GM18861 (cell line): ENCODE measurements around the gene KCTD16.

ENCODE experiments used
- ATAC-seq: cut with Tn5 transposase; IDR thresholded peaks from one replicate; pipeline ENCODE4 v1.9.1; 2021; ENCODE audit not compliant: unreplicated experiment

Gene KCTD16

DNA sequence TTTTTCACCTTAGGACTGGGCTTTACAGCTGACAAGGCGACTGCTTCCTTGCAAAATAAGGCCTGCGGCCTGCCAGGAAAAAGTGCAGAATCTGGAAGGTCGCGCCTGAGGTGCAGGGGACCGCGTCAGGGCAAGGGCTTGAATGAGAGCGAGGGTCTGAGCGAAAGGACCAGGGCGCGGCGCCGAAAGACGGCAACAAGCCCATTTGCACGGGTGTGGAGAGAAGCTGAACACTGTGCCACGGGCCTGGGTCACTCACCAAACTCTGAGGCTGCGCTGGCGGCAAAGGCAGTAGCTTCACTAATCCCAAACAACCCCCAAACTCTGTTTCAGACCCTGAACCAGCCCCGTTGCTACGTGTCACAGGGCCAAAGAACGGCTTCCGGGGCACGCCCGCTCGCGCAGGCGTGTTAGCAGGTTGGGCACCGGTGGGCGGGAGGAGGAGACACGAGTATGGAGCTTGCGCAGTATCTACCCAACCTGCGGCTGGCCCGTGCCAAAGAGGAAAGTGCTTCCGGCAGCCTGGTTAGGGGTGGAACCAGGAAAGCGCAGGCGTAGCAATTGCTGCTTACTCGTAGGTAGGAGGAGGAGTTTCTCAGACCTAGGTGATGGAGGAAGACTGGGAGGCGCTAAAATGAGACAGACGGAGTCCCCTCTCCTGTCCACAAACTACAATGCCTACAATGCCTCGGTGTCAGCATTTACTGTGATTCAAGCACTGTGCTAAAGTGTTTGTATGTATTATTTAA lies at the start of gene KCTD16, which contains the start of gene YIPF5:
KCTD16 (plus strand) TSS at position 598 of the 749 bp plus-strand sequence.
YIPF5 (minus strand) TSS at position 384 of the 749 bp plus-strand sequence. CDS start 704 bp downstream, outside the sequence.
- ATAC-seq: peak; percentile 98

DNA sequence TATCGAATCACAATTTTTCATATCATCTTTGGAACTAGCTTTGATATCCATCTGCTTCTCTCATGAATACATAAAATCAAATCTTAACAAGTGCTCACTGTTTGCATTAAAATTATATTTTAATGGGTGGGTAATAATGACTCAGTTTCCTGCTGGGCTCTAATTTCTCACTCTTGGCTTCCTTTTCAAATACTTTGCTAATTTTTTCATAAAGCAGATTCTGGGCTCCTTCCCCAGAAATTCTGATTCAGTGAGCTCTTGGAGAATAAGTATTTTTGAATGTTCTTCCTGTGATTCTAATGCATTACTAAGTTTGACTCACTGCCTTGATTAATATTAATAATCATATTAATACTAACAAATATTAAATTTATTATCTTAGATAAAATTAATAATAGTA lies 49.1 kb upstream of the KCTD16 start:
- ATAC-seq: no peak

DNA sequence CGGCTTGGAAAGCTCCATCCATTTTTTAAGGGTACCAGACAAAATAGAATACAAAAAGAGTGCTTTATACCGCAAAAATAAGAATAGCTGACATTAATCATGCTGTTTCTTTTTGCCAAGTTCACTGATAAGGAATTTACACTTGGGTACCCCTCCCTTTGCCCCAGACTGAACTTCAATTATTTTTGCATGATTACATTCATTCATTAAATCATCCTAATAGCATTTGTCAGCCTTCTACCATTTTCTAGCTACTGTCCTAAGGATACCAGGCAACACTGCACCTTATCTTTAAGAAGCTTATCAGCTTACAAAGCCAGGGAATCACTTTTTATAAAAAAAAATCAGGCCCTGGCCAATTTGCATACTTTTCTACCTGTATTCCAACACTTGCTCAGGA lies 48.6 kb upstream of the KCTD16 start:
- ATAC-seq: no peak

DNA sequence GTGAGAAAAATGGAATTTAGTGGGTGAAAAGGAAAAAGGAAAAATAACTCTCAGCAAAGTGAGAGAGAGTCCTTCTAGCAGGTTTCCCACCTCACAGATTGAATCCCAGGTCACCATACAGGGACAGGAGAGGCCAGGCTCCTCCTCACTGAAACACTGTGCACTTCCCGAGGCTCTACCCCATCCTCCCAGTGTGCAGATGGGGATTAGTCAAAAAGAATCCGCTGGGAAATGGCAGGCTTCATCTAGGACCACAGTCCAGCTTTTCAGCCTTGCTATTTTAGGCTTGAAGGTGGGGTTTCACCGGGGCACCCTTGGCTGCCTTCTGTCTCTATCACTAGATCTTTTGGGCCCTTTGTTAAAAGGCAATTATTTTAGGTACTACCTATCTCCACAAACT lies 48.0 kb upstream of the KCTD16 start:
- no peak for ATAC-seq

DNA sequence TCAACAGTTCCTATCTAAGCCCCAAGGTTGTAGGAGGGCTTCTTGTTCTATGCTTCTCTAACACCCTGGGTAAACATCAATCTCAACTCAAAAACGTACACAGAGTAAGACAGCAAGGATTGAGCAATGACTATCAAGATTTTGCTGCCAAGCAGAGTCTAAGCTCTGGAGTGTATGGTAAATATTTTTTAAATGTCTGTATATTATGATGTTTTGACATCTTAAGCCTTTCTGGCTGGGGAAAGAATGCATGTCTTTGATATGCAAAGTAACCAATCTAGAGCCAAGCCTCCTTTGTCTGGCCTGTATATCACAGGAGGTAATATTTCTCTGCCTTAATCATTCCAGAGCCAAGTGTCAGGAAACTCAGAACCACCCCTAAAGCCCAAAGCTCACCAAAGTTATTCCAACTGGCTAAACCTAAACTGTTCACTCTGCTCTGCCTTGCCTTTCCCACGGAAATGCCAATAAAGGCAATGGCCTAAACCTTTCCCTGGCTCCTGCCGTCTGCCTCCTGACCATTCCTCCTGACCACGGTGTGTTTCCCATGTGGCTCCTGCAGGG lies 45.4 kb upstream of the KCTD16 start:
- ATAC-seq: no peak

DNA sequence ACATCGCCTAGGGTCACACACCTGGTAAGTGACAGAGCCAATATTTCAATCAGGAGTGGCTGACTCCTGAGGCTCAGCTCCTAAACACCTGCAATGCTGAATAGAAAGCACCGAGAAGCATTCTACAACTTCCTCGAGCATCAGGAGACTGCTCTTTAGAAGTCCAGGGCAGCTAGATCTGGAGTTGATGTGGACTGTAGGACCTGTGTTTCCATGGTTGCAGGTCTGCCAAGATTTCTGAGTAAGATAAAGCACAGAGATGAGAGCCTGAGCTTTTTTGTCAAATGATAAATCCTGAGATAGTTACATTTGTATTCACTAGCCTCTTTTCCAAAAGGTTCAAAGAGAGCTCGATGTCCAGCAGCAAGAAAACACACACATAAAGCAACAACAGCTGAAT lies 44.0 kb upstream of the KCTD16 start:
- no peak for ATAC-seq

DNA sequence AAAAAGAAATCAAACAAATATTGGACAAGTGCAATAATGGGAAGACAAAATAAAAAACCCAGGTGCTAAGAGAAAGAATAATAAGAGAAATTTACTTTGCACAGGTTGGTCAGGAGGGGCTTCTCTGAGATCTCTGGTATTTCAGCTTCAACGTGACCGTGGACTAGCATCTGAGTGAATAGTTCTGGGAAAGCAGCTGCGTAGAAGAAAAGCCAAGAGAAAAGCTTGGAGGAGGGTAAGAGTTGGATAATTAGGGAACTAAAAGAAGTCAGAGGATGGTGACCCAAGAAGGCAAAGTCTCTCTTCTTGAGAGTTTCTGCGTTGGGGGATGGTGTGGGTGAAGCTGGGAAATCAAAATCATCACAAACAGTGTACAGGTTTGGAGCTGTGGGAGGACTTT lies 41.8 kb upstream of the KCTD16 start:
- ATAC-seq: no peak

DNA sequence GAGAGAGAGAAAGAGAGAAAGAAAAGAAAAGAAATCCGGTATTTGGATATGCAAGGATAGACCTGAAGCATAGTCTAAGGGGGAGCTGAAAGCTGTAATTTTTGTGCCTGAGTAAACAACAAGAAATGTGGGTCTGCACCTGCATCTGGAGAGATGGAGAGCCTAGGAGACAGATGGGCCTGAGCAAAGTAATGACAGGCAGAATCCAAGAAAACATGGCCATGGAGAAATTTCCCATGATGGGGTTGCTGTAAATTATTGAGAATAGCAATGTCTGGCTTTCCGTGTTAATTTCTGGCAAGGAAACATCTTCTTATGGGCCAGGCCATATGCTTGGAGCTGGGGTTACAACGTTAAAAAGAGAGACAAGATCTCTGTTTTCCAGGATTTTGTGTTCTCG lies 40.4 kb upstream of the KCTD16 start:
- ATAC-seq: no peak

DNA sequence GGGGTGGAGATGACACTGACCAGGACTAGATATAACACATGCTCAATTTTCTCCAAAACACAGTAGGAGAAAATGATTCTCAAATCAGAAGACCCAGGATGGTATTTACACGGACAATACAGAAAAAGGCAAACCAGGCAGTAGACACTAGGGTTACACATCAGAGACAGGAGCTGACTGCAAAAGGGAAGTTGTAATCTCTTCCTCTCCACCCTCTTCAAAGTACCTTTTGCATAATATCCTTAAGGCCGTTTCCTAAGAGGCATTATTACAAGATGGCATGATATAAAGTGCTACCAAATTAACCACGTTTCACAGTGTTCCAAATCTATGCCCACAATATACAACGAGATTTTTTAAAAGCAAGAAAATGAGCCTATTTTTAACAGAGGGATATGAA lies 39.4 kb upstream of the KCTD16 start:
- no peak for ATAC-seq

DNA sequence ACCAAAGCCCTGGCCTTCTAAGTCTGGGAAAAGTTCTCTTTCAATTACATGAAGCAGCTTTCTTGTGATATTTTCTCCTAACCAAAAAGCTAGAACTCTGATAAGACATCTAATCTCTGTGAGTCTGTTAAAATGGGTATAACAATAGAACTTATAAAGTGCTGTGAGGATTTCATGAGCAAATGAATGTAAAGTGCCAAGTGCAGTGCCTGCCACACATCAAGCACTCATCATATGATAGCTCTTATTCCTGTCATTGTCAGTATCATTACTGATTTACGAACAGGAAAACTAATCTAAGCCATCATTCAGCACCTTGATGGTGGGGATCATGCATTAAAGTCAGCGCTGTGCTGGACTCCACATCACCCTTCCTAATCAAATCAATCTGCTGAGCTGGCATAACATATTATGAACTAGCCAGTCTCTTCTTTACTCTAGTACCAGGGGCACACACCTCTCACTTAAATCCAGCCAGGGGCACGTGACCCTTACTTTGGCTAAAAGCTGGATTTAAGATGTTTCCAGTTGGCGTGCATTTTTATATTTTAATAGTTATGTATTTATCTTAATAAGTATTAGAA lies 37.5 kb upstream of the KCTD16 start:
- no peak for ATAC-seq

DNA sequence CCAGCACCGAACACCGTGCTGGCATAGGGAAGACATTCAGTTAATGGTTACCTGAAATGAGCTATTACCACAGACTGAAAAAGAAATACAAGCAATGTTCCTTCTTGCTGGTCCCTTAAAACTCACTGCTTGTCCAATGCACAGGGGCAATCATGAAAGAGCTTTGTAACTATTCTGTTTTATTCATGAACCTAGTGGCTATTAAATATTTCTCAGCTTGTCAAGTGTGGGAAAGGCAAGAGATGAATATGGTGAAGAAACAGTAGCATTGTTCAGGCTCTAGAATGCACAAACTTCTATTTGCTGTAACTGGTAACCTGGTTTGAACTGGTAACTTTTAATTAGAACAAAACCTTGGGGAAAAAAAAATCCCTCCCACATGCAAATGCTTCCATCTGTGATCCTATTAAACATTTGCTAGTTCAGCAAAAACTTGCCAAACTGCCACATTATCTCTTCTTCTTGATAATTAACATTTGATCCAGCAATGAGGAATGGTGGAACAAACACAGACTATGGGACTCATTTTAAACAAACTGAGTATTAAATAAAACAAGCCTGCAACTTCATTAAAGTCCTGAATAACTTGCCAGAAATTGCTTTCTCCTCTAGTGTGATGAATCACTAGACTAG lies 36.4 kb upstream of the KCTD16 start:
- ATAC-seq: no peak

DNA sequence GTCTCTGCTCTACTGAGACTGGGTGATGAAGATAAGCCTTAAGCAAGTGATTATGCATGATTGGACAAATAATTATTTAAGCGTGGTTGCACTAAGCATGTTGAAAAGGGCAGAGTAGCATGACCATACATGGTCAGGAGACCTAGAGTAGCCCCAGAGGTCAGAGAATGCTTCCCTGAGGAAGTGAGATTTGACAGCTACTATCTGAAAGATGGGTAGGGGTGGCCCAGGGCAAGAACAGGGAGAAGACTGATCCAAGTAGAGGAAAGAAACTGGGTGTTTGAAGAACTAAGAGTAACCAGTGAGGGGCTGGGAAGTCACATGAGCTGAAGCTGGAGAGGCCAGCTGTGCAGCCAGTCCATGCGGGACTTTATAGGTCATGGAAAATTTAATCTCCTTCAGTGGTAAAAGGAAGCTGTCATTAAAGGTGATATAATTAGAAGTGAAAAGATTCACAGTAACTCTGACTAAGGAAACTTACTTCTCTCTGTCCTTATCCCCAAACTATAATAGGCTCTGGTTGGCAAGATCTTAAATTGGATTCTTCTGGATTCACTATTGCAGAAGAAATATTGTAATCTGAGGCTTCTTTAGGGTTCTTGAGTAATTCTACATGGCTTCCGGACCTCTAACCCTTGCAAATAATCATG lies 35.4 kb upstream of the KCTD16 start:
- no peak for ATAC-seq

DNA sequence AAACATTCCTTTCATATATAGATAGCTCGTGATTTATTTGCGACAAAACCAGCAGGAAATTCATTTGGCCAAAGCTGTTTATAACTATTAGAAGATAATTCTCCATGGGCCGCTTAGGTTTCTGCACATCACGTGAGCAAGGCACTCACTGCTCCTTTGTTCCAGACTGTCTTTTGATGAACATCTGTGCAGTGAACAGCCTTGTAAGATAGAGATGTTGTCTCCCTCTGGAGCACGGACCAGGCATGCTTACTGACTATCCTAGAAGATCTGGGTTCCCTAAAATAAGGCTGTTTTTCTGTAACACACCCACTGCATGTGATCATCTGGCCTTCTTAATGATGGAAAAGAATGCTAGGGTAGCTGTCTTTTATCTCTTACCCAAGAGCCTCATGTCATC lies 31.1 kb upstream of the KCTD16 start:
- no peak for ATAC-seq

DNA sequence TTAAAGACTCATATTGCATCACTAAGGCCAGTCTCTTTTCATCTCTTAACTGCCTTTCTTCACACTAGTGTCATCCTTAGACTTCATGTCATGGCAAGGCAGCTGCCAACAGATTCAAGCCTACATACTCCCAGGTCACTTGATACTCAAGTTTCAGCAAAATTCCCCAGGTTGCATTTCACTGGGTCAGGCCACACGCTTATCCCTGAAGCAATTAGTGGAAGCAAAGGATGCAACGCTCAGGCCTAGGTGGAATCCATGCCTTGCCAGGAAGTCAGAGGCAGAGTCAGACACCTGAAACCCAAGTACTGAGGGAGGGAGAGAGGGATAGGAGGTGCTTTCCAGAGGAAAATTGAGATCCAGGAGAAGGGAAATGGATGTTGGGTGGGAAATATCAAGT lies 29.1 kb upstream of the KCTD16 start:
- no peak for ATAC-seq

DNA sequence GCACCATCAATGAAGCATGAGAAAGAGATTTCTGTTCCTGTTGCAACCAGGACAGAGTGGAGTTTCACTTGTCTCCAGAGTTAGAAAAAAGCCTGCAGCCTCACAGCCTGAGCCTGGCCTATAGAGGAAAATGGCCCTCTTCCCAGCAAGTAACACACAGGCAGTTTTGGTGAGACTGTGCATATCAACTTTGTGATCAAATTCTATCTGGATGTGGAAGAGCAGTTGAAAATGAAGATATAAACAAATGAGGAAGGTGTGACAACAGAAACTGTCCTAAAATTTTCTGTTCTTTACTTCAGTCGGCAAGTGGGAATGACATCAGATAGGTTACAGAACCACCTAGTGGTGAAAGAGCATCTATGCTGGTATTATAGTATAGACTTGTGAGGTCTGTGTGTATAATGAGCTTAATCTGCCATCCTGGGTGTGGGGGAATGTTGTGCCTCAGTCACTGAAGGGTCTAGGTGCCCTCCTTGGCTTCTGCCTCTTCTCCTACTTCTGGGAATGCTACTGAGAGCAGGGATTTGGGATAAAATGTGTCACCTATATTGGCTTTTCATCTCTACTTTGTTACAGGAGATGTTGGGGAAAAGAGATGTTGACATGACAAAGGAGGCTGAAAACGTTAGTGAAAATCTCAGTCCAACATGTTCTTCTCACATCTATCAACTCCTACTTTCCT lies 28.4 kb upstream of the KCTD16 start:
- ATAC-seq: peak; percentile 99

DNA sequence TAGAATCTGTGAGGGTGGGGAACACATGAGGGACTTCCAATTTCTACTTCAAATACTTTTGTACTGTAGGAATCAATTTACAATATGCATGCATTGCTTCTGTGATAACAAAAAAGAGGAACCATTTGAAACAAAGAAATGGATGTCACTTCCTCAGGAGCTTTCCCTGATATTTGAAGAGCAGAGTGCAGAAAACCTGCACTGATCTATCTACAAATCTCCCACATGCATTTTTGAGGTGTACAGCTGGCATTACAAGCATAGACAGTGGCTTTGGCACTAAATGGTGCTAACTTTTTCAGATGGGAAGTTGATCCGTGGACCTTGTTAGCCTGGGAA lies 27.9 kb upstream of the KCTD16 start:
- ATAC-seq: no peak

DNA sequence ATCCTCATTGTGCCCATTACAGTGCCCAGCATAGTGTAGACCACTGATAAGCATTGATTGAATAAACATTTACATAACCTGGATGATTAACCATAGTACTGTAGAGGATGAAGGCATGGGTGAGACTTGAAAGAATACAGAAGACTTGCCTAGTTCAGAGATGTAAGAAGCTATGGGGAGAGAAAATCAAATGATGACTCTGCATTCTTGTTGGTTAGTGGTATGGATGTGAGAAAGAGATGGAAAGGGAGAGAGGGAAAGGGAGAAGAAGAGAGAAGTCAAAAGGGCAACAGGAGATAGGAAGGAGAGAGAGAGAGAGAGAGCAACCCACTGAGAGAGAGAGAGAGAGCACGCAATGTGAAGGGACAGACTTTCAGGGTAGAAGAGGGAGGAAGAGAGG lies 27.0 kb upstream of the KCTD16 start:
- no peak for ATAC-seq

DNA sequence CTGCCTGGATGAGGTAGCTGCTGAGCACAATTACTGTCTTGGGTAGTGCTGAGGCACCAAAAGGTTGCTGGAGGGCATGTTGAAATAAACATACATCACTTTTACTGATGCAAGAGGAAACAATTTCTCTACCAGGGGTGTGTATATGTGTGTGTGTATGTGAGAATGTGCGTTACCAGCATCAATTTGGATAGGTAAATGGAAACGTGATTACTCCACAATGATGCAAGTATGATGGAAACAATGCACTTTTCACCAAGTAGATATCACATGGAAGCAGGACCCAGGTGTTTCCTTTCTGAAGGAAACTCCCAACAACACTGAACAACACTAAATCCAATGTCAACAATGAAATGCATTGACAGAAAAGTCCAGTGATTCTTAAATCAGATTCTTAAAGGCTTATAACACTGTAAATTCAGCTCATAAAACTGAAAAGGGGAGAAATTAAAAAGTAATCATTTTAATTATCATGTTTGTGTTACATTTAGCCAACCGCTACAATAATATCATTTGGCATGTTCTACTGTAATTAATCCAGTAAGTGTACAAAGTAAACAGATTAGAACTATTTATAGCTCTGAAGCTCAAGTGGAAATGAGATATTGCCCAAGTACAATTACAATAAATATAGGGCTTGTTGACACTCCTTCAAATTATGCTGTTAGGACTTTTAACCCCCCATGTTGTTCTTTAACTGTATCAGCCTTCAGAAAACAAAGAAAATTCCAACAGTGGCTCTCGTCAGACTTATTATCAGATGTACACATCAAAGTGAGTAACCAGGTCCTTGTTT lies 25.5 kb upstream of the KCTD16 start:
- ATAC-seq: no peak

DNA sequence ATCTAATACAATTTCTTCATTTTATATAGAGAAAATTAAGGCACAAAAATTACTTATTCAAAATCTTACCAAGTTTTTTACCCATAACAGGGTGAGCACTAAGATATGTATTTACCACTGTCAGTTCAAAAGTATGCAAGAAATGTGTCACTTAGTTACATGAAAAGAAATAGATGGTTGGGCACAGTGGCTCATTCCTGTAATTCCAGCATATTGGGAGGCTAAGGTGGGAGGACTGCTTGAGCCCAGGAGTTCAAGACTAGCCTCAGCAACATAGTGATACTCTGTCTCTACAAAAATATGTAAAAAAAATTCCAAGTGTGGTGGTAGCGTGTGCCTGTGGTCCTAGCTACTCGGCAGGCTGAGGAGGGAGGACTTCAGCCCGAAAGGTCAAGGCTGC lies 19.6 kb upstream of the KCTD16 start:
- ATAC-seq: no peak

DNA sequence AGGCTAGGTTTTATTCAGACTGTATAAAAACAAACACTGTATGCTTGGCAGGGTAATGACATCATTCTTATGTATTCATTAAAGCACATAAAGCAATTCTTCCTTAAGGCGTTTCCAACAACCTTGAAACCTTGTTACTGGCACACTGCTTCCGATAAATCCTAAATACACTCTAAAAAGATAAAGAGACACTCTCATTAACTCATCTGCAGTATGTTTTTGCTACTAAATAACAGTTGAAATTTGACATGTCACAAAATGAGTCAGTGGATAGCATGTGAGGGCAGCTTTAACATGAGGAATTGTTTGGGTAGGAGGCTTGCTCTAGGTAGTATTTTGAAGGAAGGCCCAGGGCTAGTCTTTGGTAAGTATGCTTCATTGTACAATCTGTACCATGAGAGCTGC lies 13.9 kb upstream of the KCTD16 start:
- ATAC-seq: no peak
